GM12878 (cell line): Measurements from ENCODE around the gene EML5. TPM values are rescaled to one million over a fixed set of nuclear protein-coding genes. Genes with fewer than 3 reads are reported as not detected.

Experiments used
- ATAC-seq: fragments of 200-7000 bp; cut with Tn5 transposase; 3 replicates; pipeline ENCODE4 v1.9.1; 2020; ENCODE audit warnings: mild to moderate bottlenecking, moderate library complexity
- BruUV-seq: library from RNA; stranded (reverse); fragments of 400-500 nt; replicated peaks from 2 replicates; lab custom pipeline; 2021; lab: Mats Ljungman, UMichigan
- CTCF ChIA-PET: fragments of 300-600 bp; sonication (Branson Sonifier 250); formaldehyde crosslinking; extraction: SDS; loops from one replicate; lab custom pipeline; 2021; ENCODE audit warnings: inconsistent platforms; lab: Yijun Ruan, JAX
- POLR2A ChIA-PET: fragments of 350-600 bp; formaldehyde crosslinking; extraction: SDS; loops from one replicate; lab custom pipeline; 2021; ENCODE audit warnings: inconsistent platforms; lab: Charles Lee
- RAD21 ChIA-PET: fragments of 300-600 bp; sonication (Branson Sonifier 250); formaldehyde crosslinking; loops from one replicate; lab custom pipeline; 2023; ENCODE audit warnings: antibody characterized with exemption; ENCODE audit not compliant: unreplicated experiment; lab: Charles Lee
- SMC1A ChIA-PET: fragments of 300-600 bp; sonication (Branson Sonifier 250); formaldehyde crosslinking; loops from one replicate; lab custom pipeline; 2023; ENCODE audit not compliant: unreplicated experiment, uncharacterized antibody; lab: Charles Lee
- DNase-seq: peaks from one replicate; pipeline ENCODE4 v3.0.0-alpha.2; 2011; ENCODE audit warnings: low read depth, low spot score
- FAIRE-seq: peaks from 3 replicates; lab custom pipeline; 2011; peaks lifted over from hg19 to GRCh38; lab: Jason Lieb, UNC
- H2AFZ ChIP-seq: 2 replicates; pipeline ENCODE4 v1.6.0; 2011; ENCODE audit warnings: low read depth, low read length, control low read depth; ENCODE audit not compliant: control insufficient read depth
- H3K27ac ChIP-seq: 2 replicates; pipeline ENCODE4 v1.5.1; 2011; ENCODE audit warnings: control low read depth; ENCODE audit not compliant: control insufficient read depth, insufficient read depth
- H3K27me3 ChIP-seq, 2 experiments: replicated peaks in 1 of 2; 2 replicates each; pipeline versions ENCODE4 v1.6.0 to v1.6.1; 2011; ENCODE audit warnings: low read length in 1 of 2; ENCODE audit not compliant: control insufficient read depth in 2 of 2, insufficient read depth in 2 of 2
- H3K36me3 ChIP-seq, 2 experiments: 2 replicates each; pipeline ENCODE4 v1.5.1; 2011; ENCODE audit warnings: low read length in 1 of 2; ENCODE audit not compliant: control insufficient read depth in 2 of 2, insufficient read depth in 2 of 2
- H3K4me1 ChIP-seq: 2 replicates; pipeline ENCODE4 v1.6.1; 2011; ENCODE audit warnings: mild to moderate bottlenecking, low read length, moderate library complexity, mixed read lengths; ENCODE audit not compliant: control insufficient read depth, insufficient read depth
- H3K4me2 ChIP-seq: 2 replicates; pipeline ENCODE4 v1.6.0; 2011; ENCODE audit warnings: control low read depth; ENCODE audit not compliant: control insufficient read depth, insufficient read depth
- H3K4me3 ChIP-seq: fragments of 200-600 bp; sonication (generic); 2 replicates; pipeline ENCODE4 v1.5.1; 2016
- H3K79me2 ChIP-seq: 2 replicates; pipeline ENCODE4 v1.6.0; 2011; ENCODE audit warnings: low read length; ENCODE audit not compliant: control insufficient read depth, insufficient read depth
- H3K9ac ChIP-seq: 2 replicates; pipeline ENCODE4 v1.8.0; 2011; ENCODE audit warnings: low read length, control low read depth, mixed read lengths; ENCODE audit not compliant: control insufficient read depth, insufficient read depth
- H3K9me3 ChIP-seq: replicated peaks from 3 replicates; pipeline ENCODE4 v1.5.1; 2011; ENCODE audit warnings: mild to moderate bottlenecking, low read length; ENCODE audit not compliant: control insufficient read depth, insufficient read depth
- H4K20me1 ChIP-seq: 2 replicates; pipeline ENCODE4 v1.6.0; 2011; ENCODE audit not compliant: control insufficient read depth, insufficient read depth
- CTCF ChIP-seq, 3 experiments: IDR thresholded peaks in 2 of 3; conservative IDR thresholded peaks in 1 of 3; 2 replicates each; pipeline ENCODE4 v1.5.1; 2011; ENCODE audit warnings: low read depth in 3 of 3, low read length in 3 of 3, mild to moderate bottlenecking in 3 of 3, control low read depth in 2 of 3, moderate library complexity in 2 of 3, inconsistent platforms in 1 of 3, mixed read lengths in 1 of 3; ENCODE audit not compliant: control insufficient read depth in 2 of 3, insufficient read depth in 1 of 3; ENCODE audit errors: extremely low read depth in 1 of 3
- MLLT1 ChIP-seq: fragments of 450-650 bp; IDR thresholded peaks from 2 replicates; pipeline ENCODE4 v1.6.1; 2016; ENCODE audit warnings: mild to moderate bottlenecking
- RFX5 ChIP-seq: IDR thresholded peaks from 2 replicates; pipeline ENCODE4 v1.6.1; 2011; ENCODE audit warnings: low read depth, low read length, improper control_type of control experiment
- SRF ChIP-seq, 2 experiments: IDR thresholded peaks; 2 replicates each; pipeline ENCODE4 v1.6.1; 2011; ENCODE audit warnings: low read depth in 2 of 2, low read length in 2 of 2, mild to moderate bottlenecking in 1 of 2, moderate library complexity in 1 of 2
- WGBS: methylation state at CpG from one replicate; pipeline ENCODE4 v1.1.6; 2016; ENCODE audit warnings: low lambda C conversion rate; ENCODE audit not compliant: insufficient replicate concordance, insufficient coverage; ENCODE audit errors: missing lambda C conversion rate; 5-methylcytosine and 5-hydroxymethylcytosine counted together
- in situ Hi-C: fragments of 300-500 bp; cut with MboI; formaldehyde crosslinking; loops from 9 replicates; pipeline ENCODE4 v1.14.3; 2018; ENCODE audit warnings: mixed read lengths
- intact Hi-C: fragments of 100-400 bp; cut with micrococcal nuclease; formaldehyde crosslinking; loops from one replicate; pipeline ENCODE4 v1.14.2; 2022; ENCODE audit not compliant: unreplicated experiment
- polyA plus RNA-seq, 11 experiments: library from polyadenylated mRNA; depleted of rRNA in 4 of 11; unstranded in 6 of 11; stranded (reverse) in 5 of 11; fragments of >200 nt; fragmentation: Nextera tagmentation in 4 of 11; fragmentation: Illumina TruSeq in 1 of 11; extraction: Ambion mirVana in 4 of 11; extraction: Trizol in 1 of 11; gene quantifications; 1 replicate in 1 of 11; 2 replicates in 10 of 11; pipeline versions ENCODE4 v1.2.1 to v1.2.3, GENCODE V29; 2011 to 2016; ENCODE audit warnings: inconsistent platforms in 2 of 11, missing spikeins in 2 of 11, low read depth in 1 of 11
- total RNA-seq, 4 experiments: library from RNA; depleted of rRNA in 3 of 4; stranded (reverse); fragments of >200 nt in 3 of 4; fragmentation: Illumina TruSeq in 1 of 4; extraction: Trizol in 1 of 4; gene quantifications; 2 replicates each; pipeline versions ENCODE4 v1.2.1 to v1.2.3, GENCODE V29; 2013 to 2021

The EML5 gene
- total and polyA plus RNA-seq, 10 of the 15 experiments (the other 5 are each of a cell fraction or from before 2014, with no cell fraction given): 0.08 to 0.35 (median 0.22) TPM; not detected in 1

GRCh38 chr14:88750945-88751344 is 41.8 kb downstream of the EML5 start (continued):
- TF ChIP-seq MLLT1: no peak
- TF ChIP-seq, all 136 proteins: peak for 0

GRCh38 chr14:88750413-88750812 is 42.3 kb downstream of the EML5 start:
- no peaks in the 10 kb centered on the region for H3K79me2 ChIP-seq
- FAIRE-seq (no peak), DNase-seq (no peak), ATAC-seq (no peak)
- ChIA-PET RAD21 (interaction anchor here (1.0 to 2.6 kb wide), 3 partner anchors 69 to 82 kb away, joined by 3 to 21 read pairs (median 3); no protein-coding TSS in a partner anchor), POLR2A (no interaction called here), CTCF (interaction anchor here (0.6 to 2.1 kb wide), 4 partner anchors 63 to 197 kb away, joined by 3 to 32 read pairs (median 3); no protein-coding TSS in a partner anchor), SMC1A (interaction anchor here (0.8 to 3.0 kb wide), 3 partner anchors 25 to 83 kb away, joined by 4 to 20 read pairs (median 6); no protein-coding TSS in a partner anchor)
- no peak overlapping the region for H3K4me3 ChIP-seq
- H3K4me2 ChIP-seq: no peak overlapping the region
- no peaks in the 10 kb centered on the region for H3K36me3 ChIP-seq
- no peak overlapping the region for H3K27ac ChIP-seq
- no peak overlapping the region for H3K9ac ChIP-seq
- intact Hi-C loops: no loop called here
- no peaks in the 10 kb centered on the region for H4K20me1 ChIP-seq
- in situ Hi-C loops: no loop called here
- 71% methylated on average over 1 of the region's 1 CpG for WGBS
- no TSS peak for BruUV-seq
- no peaks in the 10 kb centered on the region for H3K4me1 ChIP-seq
- no peaks in the 10 kb centered on the region for H3K27me3 ChIP-seq
- no peak overlapping the region for H2AFZ ChIP-seq
- H3K9me3 ChIP-seq: no peaks in the 10 kb centered on the region
- TF ChIP-seq CTCF (IDR thresholded peaks at IDR 0.05 in 2 of 3, conservative IDR thresholded peaks at IDR 0.05 in 1 of 3; ENCODE audit: control insufficient read depth in 2 of 3, extremely low read depth in 1 of 3, insufficient read depth in 1 of 3, low read depth in 3 of 3, low read length in 3 of 3): 0 out of 6 replicates have a peak, but pooled peaks of 1 of the 3 experiments have one; percentile 4
- TF ChIP-seq SRF (IDR thresholded peaks at IDR 0.05; ENCODE audit: low read depth in 2 of 2, low read length in 2 of 2): no peak
- no peak for TF ChIP-seq RFX5
